Measurements from ENCODE around the gene AIPL1.

The AIPL1 gene

DNA sequence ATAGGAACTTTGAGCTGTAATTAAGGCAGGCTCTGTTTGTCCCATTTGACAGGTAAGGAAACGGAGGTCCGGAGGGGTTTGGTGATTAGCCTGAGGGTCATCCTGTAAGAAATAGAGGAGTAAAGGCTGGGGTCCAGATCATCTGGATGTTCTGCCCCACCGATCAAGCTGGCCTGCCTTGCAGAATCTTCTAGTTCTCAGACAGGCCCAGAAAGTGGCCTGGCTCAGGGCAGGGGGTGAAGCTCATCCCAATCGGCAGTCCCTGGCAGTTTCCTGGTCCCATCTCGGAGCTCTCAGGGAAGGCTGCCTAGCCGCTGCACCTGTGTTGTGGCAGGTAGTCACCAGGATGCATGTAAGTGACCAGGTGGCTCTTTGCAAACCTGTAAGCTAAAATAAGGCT, 13.6 kb upstream of the AIPL1 start:
- no peak for DNase-seq

DNA sequence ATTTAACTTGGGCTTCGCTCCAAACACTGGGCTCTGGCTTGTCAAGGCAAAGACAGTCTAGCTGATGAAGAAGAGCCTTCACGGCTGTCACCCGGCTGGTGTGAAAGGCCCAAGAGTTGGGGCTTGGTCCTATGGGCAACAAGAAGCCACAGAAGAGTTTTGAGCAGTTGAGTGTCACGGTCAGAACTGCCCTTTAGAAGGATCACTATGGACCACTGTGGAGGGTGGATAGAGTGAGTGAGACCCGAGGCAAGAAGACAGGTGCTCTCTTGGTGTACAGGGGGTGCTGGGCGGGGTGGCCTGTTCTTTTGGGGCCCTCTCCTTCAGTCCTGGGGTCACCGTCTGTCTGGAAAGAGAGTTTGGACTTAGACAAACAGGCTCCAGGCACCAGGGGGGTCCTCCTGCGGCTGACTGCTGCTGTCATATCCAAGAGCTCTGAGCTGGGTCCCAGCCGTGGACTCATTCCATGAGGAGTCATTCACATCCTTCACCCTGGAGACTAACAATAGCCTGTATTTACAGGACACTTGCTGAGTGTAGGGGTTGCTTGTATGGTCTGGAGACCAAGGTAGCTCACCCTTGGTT, 11.7 kb upstream of the AIPL1 start:
- DNase-seq: no peak

DNA sequence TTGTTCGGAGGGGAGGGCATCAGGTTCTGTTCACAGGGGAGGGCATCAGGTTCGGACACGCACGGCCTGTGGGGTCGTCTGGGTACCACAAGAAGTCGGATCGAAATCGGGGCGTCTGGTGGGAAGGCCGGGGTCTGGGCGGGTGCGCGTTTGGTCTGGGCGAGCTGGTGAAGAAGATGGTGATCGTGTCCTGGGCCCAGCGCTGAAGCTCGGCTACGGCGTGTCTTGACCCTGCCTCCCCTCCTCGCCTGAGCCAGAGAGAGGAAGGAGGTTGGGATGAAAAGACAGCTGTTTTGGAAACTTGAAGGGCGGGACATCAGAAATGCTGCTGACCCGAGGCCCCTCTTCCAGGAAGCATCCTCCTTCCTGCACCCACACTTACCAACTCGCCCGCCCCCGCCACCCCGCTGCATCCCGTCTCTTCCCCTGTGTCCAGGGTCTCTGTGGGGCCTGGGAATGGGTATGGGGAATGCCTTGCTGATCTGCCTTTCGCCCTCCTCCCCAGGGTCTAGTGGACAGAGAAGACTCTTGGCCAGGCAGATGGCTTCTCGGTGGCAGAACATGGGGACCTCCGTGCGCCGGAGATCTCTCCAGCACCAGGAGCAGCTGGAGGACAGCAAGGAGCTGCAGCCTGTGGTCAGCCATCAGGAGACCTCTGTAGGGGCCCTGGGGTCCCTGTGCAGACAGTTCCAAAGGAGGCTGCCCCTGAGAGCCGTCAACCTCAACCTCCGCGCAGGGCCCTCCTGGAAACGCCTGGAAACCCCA, 9.8 kb upstream of the AIPL1 start:
- DNase-seq: no peak

DNA sequence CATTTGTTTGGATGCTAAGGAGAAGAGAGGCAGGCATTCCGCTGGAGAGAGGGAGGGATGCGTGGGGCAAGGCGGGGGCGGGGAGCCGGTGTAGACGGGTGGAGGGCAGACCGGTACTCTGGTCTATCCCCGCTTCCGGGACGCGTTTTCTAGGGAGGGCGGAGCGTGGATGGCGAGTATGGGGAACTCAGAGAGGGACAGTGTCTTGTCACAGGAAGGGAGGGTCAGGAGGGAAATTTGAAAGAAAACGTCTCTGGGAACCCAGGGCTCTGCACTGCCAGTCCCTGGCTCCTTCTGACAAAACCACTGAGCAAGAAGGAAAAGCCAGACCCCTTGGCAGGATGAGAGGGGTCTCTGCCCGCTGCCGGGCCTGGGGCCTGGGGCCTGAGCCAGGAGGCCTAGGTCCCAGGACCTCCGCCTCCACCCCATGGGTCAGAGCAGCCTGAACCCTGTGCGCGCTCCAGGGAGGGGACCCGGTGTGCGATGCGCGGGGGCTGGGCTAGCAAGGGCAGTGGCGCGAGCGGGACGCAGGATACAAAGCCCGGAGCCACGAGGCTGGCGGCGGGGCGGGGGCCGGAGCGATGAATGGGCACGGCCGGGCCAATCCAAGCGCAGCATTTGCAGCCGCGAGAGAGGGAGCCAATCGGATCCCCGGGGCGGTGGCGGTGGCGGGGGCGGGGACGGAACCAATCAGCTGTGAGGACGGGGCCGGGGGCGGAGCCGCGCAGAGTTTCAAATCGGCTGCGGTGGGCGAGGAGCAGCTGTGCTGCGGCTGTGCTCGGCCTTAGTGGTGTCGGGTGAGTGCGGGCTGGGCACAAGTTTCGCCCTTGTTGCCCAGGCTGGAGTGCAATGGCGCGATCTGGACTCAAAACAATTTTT, 9.0 kb upstream of the AIPL1 start, which contains the start of gene PIMREG:
Gene PIMREG (plus strand): TSS at position 764 of the 879 bp plus-strand sequence. CDS start 656 bp downstream, outside the sequence.
- peak; percentile 59 to 81 for DNase-seq

DNA sequence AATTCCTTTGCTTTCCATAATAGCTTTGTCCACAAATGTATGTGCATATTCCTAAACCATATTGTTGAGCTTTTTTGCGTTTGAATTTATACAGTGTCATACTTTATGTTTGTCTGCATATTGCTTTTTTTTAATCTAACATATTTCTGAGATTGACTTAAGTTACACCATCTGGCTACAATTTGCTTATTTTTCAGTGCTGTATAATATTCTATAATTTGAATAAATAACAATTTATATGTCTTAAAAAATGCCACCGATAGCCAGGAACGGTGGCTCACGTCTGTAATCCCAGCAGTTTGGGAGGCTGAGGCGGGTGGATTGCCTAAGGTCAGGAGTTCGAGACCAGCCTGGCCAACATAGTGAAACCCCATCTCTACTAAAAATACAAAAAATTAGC, 7.9 kb upstream of the AIPL1 start:
- no peak for DNase-seq

DNA sequence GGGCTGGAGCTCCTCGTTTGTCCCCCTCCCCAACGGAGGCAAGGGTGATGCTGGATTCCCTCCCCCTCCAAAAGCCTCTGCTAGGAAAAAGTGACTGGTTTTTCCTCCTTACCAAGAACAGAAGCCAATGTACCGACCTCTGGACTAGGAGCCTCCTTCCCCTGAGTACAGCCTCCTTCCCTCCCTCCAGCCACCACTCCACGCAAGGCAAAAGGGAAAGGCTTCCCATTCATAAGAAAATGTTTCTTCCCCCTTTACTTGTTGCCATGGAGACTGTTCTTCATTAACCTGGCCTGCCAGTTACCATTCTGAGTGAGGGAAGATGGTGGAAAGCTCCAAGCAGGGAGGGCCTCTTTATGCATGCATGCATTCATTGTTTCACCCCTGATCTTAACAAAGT, 5.0 kb upstream of the AIPL1 start:
- DNase-seq: no peak

DNA sequence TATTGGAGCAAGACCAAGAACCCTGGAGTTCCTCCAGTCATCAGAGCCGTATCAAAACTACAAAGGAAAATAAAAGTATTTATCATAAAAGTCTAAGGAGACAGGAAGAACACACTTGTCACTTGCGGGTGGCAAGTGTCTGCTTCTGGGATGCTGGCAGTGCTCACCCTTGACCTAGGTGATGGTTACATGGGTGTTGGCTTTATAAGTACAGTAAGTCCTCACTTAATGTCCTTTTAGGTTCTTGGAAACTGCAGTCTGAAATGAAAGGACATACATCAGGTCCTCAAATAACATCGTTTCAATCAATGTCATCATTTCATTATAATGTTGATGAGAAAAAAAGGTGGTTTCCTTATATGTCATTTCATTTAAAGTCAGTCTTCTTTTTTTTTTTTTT, 3.0 kb upstream of the AIPL1 start:
- no peak for DNase-seq

DNA sequence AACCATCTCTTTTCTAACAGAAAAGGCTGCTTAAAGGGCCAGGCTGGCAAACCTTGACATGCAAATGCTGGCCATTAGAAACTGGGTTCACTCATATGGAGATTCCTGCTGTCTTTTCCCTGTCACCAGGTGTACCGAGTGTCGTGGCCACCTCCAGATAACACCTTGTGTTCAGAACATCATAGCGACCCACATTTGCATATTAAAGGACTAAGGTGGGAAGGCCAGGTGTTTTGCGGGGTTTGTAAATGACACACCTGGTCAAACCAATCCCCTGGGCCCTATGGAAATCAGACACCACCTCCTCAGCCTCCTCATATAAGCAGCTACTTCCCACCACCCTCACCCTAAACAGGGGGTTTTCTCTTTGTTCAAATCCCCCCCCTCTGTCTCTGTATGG, 2.5 kb upstream of the AIPL1 start:
- DNase-seq: no peak

DNA sequence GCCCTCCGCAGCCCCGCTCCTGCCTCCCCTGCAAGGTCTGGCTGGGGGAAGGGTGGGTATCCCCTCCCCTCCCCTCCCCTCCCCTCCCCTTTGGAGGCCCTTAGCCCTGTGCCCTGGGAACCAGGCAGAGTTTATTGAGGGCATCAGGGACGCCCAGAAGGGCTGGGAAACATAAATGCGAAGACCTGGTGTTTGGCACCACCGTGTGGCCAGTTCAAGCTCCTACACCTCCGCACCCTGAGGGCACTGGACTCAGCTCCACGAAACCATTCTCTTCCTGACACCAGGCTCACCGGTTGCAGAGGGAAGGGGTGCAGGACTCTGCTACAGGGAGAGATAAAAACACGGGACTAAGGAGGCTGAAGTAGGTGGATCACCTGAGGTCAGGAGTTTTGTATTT, 1.0 kb upstream of the AIPL1 start:
- DNase-seq: peak; percentile 14 to 65

DNA sequence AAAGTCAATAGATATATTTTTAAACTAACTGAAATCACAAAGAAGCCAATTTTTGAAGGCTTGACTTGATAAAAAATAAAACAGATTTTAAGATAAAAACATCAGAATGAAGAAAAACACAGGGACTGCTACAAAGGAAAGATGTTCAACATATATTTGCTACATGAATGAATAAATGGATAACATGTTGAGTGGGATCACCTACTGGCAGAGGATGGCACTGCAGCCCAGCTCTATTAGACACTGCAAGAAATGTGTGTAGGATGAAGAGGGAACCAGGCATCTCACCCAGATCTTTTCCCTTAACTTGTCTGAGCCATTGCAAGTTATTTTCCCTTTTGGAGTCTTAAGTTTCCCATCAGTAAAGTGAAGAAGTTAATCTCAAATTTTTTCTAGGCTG, 4.2 kb downstream of the AIPL1 start:
- no peak for DNase-seq

DNA sequence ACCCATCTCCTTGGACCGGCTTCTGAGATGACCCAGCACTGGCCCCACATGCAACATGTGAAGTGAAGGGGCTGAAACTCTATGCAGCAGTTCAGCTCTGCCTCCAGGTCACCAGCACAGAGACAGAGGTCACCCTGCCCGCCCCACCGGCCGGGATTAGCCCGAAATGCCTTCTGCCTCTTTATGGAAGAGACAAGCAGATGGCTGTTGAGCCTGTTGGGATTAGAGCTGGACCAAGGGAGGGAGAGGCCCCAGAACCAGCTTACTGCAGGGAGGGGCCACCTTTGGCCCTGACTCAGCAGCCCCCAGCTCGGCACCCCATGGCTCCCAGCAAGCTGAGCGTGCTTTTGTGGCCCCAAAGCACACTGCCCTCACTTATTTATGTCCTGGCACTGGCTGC, 5.7 kb downstream of the AIPL1 start:
- DNase-seq: no peak

DNA sequence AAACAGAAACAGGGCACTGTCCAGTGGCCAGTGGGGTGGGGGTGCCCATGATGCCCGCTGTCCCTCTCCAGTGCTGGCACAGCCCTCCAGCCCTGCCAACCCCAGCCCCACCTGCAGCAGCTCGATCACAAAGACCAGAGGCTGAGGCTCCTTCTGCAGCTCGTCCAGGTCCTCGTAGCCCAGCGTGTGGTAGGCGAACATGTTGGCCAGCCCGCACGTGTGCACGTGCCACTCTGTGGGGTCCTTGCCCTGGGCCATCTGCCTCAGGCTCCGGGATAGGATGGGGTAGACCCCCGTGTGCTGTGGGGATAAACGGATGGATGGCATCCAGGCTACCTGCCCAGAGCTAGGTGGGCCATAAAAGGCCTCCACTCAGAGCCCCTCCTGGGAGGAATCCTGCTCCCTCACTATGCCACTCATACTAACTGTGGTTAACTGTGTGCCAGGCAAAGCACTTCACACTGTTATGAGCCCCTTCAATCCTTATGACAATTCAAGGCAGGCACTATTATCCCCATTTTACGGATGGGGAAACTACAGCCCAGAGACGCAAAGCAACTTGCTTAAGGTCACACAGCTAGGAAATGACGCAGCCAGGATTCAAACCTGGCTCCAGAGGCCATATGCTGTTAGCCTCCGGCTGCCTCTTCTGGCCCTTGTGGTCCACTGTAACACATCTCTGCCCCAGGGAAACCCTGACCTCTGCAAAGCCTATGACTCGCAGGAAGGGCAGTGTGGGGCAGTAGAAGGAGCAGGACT, 6.5 kb downstream of the AIPL1 start:
- DNase-seq: no peak

DNA sequence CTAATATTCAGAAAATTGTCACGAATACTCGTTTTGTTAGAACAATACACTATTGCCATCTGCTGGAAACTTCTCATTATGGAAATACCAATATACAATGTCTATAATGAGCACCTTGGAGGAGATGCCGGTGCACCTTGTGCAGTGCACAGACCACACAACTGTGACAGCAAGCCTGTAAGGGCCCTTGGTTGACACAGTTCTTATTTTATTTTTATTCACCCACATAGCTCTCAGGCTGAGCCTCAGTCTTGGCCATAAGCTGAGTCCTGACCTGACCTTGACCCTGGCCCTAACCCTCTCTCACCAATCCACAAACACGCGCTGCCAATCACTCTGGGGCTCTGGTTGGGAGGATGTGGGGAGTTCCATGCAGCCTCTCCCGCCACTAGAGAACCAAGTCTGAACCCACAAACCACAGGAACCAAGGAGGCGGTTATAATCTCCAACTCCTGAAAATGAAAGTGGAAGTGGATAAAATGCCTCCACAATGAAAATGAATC, 7.6 kb downstream of the AIPL1 start:
- peak; percentile 4 to 75 for DNase-seq

DNA sequence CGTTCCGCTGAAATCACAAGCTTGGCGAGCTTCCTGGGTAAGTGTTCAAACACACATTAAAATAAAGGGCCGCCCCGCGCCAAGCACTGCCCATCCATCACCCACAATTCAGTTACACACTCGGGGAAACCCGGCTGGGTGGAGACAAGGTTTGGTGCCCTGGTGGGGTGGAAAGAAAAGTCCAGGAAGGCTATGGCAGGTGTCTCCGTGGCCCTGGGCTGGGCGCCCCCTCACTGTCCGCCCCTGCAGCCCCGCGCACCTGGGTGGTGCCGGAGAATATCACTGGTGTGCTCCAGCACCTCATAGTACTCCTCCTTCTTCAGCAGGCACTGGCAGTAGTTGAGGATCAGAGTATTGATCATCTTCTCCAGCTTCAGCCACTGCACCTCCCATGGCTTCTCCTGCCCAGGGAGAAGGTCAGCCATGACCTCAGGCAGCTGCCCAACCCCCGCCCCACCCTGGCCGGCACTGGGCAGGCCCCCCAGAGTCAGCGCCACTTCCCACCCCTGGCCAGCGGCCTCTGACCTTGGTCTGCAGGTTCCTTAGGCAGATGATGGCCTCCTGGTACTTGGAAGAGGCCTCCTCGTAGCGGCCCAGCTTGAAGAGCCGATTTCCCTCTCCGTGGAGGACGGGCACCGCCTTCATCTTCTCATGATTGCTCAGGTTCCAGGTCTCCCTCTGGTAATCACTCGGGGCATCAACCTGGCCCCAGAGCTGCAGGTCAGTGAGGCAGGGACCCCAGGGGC, 8.4 kb downstream of the AIPL1 start:
- DNase-seq: no peak

DNA sequence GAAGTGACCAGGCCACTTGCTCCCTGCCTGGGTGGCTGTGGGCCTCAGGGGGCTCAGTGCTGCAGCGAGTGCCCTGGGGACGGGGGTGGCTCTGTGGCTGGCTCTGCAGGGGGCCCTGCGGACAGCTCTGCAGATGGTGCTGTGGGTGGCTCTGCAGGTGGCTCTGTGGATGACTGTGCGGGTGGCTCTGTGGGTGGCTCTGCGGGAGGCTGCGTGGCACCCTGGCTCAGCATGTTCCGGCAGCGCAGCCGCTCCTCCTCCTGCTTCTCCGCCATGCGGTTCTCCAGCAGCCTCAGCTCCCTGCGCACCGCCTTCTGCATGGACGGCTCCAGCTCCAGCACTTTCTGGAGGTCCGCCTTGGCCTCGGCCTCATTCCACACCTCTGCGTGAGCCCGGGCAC, 9.5 kb downstream of the AIPL1 start:
- no peak for DNase-seq

DNA sequence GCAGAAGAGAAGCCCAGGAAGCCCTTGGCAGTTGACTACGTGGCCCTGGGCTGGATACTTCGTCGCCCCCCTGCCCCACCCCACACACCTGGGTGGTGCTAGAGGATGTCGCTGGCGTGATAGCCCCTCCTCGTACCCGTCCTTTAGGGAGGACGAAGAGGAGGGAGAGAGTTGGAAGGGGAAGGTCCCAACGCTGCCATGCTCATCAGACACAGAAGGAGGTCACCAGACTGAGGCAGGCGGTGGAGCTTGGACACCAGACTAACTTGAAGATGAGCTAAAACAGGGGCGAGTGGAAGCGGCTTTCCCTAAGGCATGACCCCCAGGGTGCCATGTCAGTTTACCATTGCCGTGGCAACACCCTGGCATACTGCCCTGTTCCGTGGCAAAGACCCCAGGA, 11.0 kb downstream of the AIPL1 start:
- DNase-seq: no peak

DNA sequence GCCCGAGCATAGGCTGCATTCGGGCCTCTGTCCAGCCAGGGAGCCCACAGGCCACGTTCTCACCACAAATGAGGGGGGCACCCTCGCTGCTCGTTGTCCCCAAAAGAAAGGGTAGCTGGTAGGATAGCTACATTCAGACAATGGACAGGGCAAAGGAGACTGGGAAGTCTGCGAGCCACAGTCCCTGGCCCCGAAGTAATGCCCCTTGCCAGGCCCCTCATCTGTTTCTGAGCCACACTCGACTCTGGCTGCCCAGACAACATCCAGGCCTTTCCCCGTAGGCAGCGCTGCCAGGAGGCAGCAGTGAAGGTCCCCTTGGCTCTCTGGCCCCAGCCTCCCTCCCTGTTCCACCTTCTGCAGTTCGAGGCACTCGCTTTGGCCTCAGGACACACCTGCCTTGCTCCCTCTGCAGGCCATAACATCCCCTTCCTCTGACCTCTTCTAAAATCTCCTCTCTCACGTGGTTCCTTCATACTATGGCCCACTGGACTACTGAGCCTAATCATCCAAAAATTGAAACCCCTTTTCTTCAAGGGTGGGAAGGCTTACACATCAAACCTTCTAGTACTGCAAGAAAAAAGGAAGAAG, 12.2 kb downstream of the AIPL1 start:
- DNase-seq: no peak

DNA sequence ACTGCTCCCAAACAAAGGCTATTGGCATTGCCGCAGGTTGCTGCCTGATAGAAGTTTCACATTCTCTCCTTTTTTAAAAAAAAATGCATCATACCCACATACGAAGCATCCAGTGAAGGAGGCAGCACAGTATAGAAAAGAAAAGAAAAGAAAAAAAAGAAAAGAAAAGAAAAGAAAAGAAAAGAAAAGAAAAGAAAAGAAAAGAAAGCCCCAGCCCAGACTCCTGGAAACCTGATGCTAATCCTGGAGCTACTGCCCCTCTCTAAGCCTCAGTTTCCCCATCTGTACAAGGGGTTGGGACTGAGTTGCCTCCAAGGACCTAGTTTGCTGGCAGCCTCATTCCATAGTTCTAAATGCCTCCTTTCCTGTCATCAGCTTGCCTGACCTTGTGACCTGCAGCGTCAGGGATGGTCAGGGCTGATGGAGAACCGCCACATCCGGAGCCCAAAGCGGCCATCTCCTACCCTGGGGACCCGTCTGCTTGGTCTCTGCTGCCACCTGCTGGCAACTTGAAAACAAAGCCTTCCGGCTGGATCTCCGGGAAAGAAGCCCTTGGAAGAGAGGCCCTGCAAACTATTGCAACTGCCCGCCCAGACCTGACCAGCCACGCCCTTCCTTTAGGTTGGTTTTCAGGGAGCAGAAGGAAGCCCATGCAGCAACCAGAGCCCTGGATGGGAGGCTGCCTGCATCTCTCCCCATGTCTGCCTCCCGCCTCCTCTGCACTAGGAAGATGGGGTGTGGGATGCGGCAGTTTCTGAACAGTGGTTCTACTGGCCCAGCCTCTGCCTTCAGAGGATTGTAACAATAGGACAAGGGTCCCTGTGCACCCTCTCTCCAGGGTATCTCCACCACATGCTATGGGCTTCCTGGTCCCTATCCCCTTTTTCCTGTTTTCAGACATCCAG, 13.0 kb downstream of the AIPL1 start:
- peak; percentile 21 to 40 for DNase-seq

DNA sequence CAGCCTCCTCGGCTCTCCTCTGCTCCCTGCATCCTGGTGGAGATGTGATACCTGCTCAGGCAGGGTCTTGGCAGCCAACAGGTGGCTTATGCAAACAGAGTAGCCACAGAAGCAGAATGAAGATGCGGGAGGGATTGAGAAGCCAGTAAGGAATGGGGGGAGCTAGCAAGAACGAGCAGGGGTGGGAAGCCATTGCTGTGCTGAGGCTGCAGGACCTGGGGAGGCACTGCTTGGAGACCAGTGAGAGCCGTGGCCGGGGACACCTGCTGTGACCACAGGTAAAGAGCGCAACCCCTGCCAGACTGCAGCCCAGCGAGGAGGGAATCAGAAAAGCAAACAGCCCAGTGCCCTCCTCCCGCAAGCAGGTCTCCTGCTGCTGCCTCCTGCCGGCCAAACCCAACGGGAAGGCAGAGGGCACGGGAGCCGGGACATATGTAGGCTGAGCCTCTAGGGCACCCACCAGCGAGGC, 14.7 kb downstream of the AIPL1 start:
- no peak for DNase-seq

DNA sequence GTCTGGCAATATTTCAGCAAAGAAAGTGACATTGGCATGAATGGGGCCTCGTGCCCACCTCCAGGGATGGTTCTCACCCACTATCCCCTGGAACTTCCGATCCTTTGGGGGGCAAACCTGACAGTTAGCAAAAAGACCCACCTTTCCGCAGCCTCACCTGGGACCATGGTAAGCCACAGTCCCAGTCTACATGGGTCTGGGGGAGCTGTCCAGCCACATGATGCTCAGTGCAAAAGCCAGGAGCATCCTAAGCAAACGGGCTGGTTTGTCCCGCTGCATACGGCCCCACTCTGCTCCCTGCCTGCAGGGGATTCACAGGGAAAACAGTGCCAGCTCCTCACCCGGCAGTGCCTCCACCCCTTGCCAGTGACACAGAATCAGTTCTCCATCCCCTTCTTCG, 19.3 kb downstream of the AIPL1 start:
- no peak for DNase-seq
